Astrocyte (in vitro differentiated cells and primary cell): Measurements from ENCODE around the gene IRS1.

Source experiments
- EZH2 ChIP-seq: IDR thresholded peaks from 2 replicates; pipeline ENCODE4 v1.6.1; 2012; ENCODE audit warnings: mild to moderate bottlenecking, low read length, inconsistent platforms; ENCODE audit not compliant: insufficient read depth
- TF ChIP-seq, protein P1 (sequence below): IDR thresholded peaks from 2 replicates; pipeline ENCODE4 v1.5.1; 2011; ENCODE audit warnings: low read depth, mild to moderate bottlenecking, inconsistent platforms, low read length, moderate library complexity; ENCODE audit not compliant: insufficient read depth

DNA sequence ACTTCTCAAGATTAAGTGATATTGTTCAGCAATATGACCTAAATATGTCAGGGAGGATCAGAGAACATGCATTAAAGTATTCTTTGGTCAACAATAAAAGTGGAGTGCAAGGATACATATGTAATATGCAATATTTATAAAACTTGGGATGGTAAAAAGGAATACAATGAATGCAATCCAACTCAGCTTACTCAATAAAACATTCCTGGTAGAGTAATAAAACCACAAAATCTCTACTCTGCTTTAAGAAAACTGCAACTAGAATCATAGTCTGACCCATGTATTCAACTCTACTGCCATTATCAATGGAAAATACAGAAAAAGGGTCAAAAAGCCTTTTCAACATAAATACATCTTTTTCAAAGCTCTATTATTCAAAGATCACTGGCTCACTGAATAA is 11.6 kb downstream of the IRS1 start:
- TF ChIP-seq, protein P1, sequence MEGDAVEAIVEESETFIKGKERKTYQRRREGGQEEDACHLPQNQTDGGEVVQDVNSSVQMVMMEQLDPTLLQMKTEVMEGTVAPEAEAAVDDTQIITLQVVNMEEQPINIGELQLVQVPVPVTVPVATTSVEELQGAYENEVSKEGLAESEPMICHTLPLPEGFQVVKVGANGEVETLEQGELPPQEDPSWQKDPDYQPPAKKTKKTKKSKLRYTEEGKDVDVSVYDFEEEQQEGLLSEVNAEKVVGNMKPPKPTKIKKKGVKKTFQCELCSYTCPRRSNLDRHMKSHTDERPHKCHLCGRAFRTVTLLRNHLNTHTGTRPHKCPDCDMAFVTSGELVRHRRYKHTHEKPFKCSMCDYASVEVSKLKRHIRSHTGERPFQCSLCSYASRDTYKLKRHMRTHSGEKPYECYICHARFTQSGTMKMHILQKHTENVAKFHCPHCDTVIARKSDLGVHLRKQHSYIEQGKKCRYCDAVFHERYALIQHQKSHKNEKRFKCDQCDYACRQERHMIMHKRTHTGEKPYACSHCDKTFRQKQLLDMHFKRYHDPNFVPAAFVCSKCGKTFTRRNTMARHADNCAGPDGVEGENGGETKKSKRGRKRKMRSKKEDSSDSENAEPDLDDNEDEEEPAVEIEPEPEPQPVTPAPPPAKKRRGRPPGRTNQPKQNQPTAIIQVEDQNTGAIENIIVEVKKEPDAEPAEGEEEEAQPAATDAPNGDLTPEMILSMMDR: no peak
- TF ChIP-seq EZH2: no peak
